ENCODE data around the gene MYL12B.
"Not testable (repeated sequence)": the region's sequence is repeated elsewhere in the genome, so short reads cannot be mapped to it uniquely, and the experiment has no call there.

MYL12B gene

DNA sequence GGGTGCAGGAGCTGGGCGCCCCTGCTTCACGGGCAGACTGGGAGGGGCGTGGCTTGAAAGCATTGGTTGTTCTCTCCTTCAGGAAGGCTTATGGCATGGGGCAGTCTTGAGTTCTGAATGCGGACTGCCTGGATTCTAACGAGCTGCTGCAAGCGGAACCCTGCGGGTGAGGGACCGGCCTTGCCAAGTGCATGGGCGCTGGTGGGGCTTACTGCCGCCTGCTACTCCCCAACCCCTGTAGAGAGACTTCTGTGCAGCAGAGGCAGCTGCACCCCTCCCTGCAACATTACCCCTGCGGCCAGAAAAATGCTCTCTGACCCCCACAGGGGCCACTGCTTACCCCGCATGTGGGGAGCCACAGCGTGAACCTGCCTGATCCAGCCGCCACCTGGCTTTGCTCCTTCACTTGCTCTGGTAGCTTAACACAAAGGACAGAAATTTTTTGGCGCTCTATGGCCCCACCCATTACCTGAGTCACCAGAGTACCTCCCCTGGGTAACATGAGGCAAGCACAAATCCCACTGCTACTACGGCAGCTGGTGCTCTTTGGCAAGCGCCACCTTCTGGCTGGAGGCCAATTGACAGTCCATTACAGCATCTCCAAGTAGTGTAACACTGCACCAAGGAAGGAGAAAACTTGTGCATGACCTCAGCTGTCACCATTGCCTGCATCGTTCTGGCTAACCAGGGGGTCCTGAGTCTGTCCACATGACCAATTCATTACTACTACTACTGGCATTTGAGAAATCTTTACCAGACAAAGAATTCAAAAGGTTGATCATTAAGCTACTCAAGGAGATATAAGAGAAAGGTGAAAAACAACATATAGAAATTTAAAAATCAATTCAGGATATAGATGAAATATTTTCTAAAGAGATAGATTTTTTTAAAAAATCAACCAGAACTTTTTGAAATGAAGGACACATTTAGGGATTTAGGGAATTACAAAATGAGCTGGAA lies 35.4 kb downstream of the MYL12B start:
- H3K27me3 ChIP-seq (ENCODE audit: control insufficient read depth, insufficient read depth, low read length): no peaks in the 10 kb centered on the region
- H3K9ac ChIP-seq (ENCODE audit: low read length): peak overlapping the region; percentile 40
- H3K27ac ChIP-seq (ENCODE audit: low read depth, low read length): no peak overlapping the region
- peak overlapping the region; percentile 76 for H3K4me3 ChIP-seq (ENCODE audit: low read length)
- no peaks in the 10 kb centered on the region for H3K36me3 ChIP-seq (ENCODE audit: control insufficient read depth, insufficient read depth, low read length)
- H3K4me1 ChIP-seq (ENCODE audit: control insufficient read depth, insufficient read depth, low read length): no peaks in the 10 kb centered on the region

DNA sequence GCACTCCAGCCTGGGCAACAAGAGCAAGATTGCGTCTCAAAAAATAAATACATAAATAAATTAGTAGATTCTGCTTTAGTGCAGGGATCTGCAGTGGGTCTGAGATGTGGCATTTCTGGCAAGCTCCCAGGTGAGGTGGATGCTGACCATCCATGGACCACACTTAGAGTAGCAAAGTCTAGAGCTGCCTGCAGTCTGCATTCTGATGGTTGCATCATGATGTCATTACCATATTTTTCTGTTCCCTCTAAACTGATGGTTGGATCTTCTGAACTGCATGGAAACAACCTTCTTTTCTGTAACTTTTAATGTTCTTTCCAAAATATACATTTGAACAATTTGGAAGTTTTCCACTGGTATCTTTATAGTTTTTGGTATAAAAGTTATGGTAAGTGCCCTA lies 42.9 kb downstream of the MYL12B start:
- Histone ChIP-seq H3K4me3 (ENCODE audit: low read length) (no peak overlapping the region), H3K36me3 (ENCODE audit: control insufficient read depth, insufficient read depth, low read length) (no peaks in the 10 kb centered on the region), H3K27ac (ENCODE audit: low read depth, low read length) (no peak overlapping the region), H3K27me3 (ENCODE audit: control insufficient read depth, insufficient read depth, low read length) (no peaks in the 10 kb centered on the region), H3K9ac (ENCODE audit: low read length) (no peak overlapping the region), H3K4me1 (ENCODE audit: control insufficient read depth, insufficient read depth, low read length) (no peaks in the 10 kb centered on the region)

DNA sequence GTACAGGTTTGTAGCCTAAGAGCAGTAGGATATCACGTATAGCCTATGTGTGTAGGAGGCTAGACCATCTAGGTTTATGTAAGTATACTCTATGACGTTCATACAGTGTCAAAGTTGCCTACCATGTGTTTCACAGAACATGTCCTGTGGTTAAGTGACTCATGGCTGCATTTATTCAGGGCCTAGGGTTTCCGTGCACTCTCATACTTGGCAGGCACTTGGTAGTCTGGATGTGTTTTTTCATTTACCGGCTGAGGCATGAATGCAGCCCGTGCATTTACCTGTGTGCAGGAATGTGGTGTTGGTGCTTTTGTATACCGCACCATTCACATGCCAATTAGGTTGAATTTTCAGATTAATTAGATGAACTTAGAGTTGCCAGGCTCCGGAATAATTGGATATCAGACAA lies 43.4 kb downstream of the MYL12B start:
- Histone ChIP-seq H3K36me3 (ENCODE audit: control insufficient read depth, insufficient read depth, low read length) (no peaks in the 10 kb centered on the region), H3K4me3 (ENCODE audit: low read length) (no peak overlapping the region), H3K27me3 (ENCODE audit: control insufficient read depth, insufficient read depth, low read length) (no peaks in the 10 kb centered on the region), H3K9ac (ENCODE audit: low read length) (no peak overlapping the region), H3K4me1 (ENCODE audit: control insufficient read depth, insufficient read depth, low read length) (no peaks in the 10 kb centered on the region), H3K27ac (ENCODE audit: low read depth, low read length) (no peak overlapping the region)

GRCh38 chr18:3305933-3306332 lies 44.0 kb downstream of the MYL12B start:
- no peaks in the 10 kb centered on the region for H3K4me1 ChIP-seq (ENCODE audit: control insufficient read depth, insufficient read depth, low read length)
- no peak overlapping the region for H3K9ac ChIP-seq (ENCODE audit: low read length)
- H3K36me3 ChIP-seq (ENCODE audit: control insufficient read depth, insufficient read depth, low read length): no peaks in the 10 kb centered on the region
- H3K27ac ChIP-seq (ENCODE audit: low read depth, low read length): no peak overlapping the region
- no peak overlapping the region for H3K4me3 ChIP-seq (ENCODE audit: low read length)
- no peaks in the 10 kb centered on the region for H3K27me3 ChIP-seq (ENCODE audit: control insufficient read depth, insufficient read depth, low read length)

GRCh38 chr18:3306391-3306790 lies 44.5 kb downstream of the MYL12B start:
- H3K27me3 ChIP-seq (ENCODE audit: control insufficient read depth, insufficient read depth, low read length): no peaks in the 10 kb centered on the region
- no peak overlapping the region for H3K27ac ChIP-seq (ENCODE audit: low read depth, low read length)
- no peak overlapping the region for H3K9ac ChIP-seq (ENCODE audit: low read length)
- no peaks in the 10 kb centered on the region for H3K4me1 ChIP-seq (ENCODE audit: control insufficient read depth, insufficient read depth, low read length)
- no peak overlapping the region for H3K4me3 ChIP-seq (ENCODE audit: low read length)
- H3K36me3 ChIP-seq (ENCODE audit: control insufficient read depth, insufficient read depth, low read length): no peaks in the 10 kb centered on the region

DNA sequence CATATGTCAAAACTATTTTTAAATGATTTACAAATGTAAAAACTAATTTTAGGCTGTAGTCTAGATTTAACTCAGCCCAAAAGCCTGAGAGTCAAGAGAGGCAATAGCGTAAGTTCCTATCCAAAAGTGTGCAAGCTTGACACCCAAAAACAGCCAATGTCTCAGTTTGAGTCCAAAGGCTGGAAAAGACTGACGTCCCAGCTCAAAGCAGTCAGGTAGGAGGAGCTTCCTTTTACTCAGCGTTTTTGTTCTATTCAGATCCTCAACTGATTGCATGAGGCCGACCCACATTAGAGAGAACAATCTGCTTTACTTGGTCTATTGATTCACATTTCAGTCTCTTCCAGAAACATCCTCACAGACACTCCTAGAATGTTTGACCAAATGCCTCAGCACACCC lies 51.8 kb downstream of the MYL12B start:
- no peaks in the 10 kb centered on the region for H3K4me1 ChIP-seq (ENCODE audit: control insufficient read depth, insufficient read depth, low read length)
- H3K27me3 ChIP-seq (ENCODE audit: control insufficient read depth, insufficient read depth, low read length): no peaks in the 10 kb centered on the region
- no peaks in the 10 kb centered on the region for H3K36me3 ChIP-seq (ENCODE audit: control insufficient read depth, insufficient read depth, low read length)
- no peak overlapping the region for H3K9ac ChIP-seq (ENCODE audit: low read length)
- no peak overlapping the region for H3K27ac ChIP-seq (ENCODE audit: low read depth, low read length)
- no peak overlapping the region for H3K4me3 ChIP-seq (ENCODE audit: low read length)

GRCh38 chr18:3315344-3315743 lies 53.4 kb downstream of the MYL12B start:
- H3K4me3 ChIP-seq (ENCODE audit: low read length); H3K4me1 ChIP-seq (ENCODE audit: control insufficient read depth, insufficient read depth, low read length); H3K36me3 ChIP-seq (ENCODE audit: control insufficient read depth, insufficient read depth, low read length); H3K27me3 ChIP-seq (ENCODE audit: control insufficient read depth, insufficient read depth, low read length); H3K27ac ChIP-seq (ENCODE audit: low read depth, low read length); H3K9ac ChIP-seq (ENCODE audit: low read length): not testable (repeated sequence)

DNA sequence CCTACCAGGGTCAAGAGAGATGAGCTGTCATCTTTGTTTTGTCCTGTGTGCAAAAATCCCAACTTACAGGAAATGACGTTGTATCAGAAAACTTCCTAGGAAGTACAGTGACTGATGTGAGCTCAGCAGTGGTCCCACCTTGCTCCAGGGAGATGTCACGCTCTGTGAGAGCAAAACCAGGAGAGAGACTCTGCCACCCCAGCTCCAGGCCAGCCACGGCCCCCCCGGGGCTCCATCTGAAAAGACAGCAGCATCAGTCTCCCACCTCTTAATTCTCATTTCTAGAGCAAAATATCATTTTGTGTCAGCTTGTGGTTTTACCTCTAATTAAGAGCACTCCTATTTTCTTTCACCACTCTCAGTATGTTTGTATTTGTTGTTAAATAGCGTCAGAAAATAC lies 57.5 kb downstream of the MYL12B start:
- no peaks in the 10 kb centered on the region for H3K4me1 ChIP-seq (ENCODE audit: control insufficient read depth, insufficient read depth, low read length)
- no peak overlapping the region for H3K9ac ChIP-seq (ENCODE audit: low read length)
- no peaks in the 10 kb centered on the region for H3K27me3 ChIP-seq (ENCODE audit: control insufficient read depth, insufficient read depth, low read length)
- H3K4me3 ChIP-seq (ENCODE audit: low read length): no peak overlapping the region
- no peaks in the 10 kb centered on the region for H3K36me3 ChIP-seq (ENCODE audit: control insufficient read depth, insufficient read depth, low read length)
- H3K27ac ChIP-seq (ENCODE audit: low read depth, low read length): no peak overlapping the region

DNA sequence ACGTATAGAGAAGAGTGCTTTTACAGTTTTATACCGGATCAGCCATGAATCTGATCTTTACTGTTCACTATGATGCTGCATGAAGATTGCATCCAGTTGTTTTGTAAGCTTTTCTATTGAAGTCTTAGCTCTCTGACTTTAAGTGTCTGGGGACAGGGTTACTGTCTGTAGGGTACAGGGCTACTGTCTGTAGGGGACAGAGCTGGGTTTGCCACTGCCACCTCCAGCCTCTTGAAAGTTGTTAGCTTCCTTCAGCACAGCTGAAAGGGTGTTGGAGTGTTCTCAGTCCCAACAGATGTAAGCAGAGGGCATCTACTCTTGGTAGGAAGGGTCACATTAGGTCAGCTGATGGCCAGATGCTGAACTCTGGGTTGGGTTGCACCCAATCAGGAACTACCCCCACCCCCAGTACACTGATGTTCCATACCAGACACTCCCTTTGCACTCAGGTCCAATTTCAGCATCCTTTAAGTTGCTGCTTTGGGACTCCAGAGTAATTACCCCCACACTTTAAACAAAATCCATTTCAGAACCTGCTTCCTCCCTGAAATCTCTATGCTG lies 58.0 kb downstream of the MYL12B start:
- H3K4me3 ChIP-seq (ENCODE audit: low read length): no peak overlapping the region
- no peaks in the 10 kb centered on the region for H3K27me3 ChIP-seq (ENCODE audit: control insufficient read depth, insufficient read depth, low read length)
- no peak overlapping the region for H3K9ac ChIP-seq (ENCODE audit: low read length)
- H3K36me3 ChIP-seq (ENCODE audit: control insufficient read depth, insufficient read depth, low read length): no peaks in the 10 kb centered on the region
- no peak overlapping the region for H3K27ac ChIP-seq (ENCODE audit: low read depth, low read length)
- H3K4me1 ChIP-seq (ENCODE audit: control insufficient read depth, insufficient read depth, low read length): no peaks in the 10 kb centered on the region

- no peaks in the 10 kb centered on the region for H3K27me3 ChIP-seq (ENCODE audit: control insufficient read depth, insufficient read depth, low read length)
- H3K27ac ChIP-seq (ENCODE audit: low read depth, low read length): no peak overlapping the region
- no peak overlapping the region for H3K9ac ChIP-seq (ENCODE audit: low read length)
- H3K4me3 ChIP-seq (ENCODE audit: low read length): no peak overlapping the region
- no peaks in the 10 kb centered on the region for H3K4me1 ChIP-seq (ENCODE audit: control insufficient read depth, insufficient read depth, low read length)
- H3K36me3 ChIP-seq (ENCODE audit: control insufficient read depth, insufficient read depth, low read length): no peaks in the 10 kb centered on the region
Measured at GRCh38 chr18:3321133-3321812, 59.3 kb downstream of the MYL12B start.

DNA sequence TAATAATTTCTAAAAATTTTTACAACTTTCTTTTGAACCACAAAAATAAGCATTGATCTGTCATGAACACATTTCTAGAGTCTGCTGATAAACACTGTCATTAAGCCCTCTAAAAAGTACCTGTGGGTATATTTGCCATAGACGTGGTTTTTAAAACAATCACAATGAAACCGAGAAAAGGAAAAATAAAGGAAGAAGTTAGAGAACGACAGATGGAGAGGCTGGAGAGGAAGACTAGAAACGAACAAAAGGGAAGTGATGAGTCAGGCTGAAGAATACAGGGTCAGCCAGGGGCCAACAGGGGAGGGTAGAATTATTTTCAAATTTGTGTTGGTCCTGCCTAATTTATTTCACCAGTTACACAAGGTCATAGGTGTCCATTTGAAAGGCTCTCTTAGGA lies 62.0 kb downstream of the MYL12B start:
- H3K36me3 ChIP-seq (ENCODE audit: control insufficient read depth, insufficient read depth, low read length): no peaks in the 10 kb centered on the region
- no peak overlapping the region for H3K4me3 ChIP-seq (ENCODE audit: low read length)
- no peak overlapping the region for H3K27ac ChIP-seq (ENCODE audit: low read depth, low read length)
- no peaks in the 10 kb centered on the region for H3K4me1 ChIP-seq (ENCODE audit: control insufficient read depth, insufficient read depth, low read length)
- no peak overlapping the region for H3K9ac ChIP-seq (ENCODE audit: low read length)
- H3K27me3 ChIP-seq (ENCODE audit: control insufficient read depth, insufficient read depth, low read length): no peaks in the 10 kb centered on the region

Measured in rectal smooth muscle tissue (tissue), 1 donor.